ENCODE measurements around the gene SAT2. TPM values are rescaled to one million over a fixed set of nuclear protein-coding genes. Genes with fewer than 3 reads are reported as not detected.
A peak's percentile ranks its signal among the peaks of the same experiment; 100 is the strongest.

The SAT2 gene
- total and polyA plus RNA-seq, 2 of the 13 experiments (the other 11 are each of a cell fraction or from before 2014, with no cell fraction given), result 37.6 to 93.7 TPM

- TF ChIP-seq ZNF574 (CRISPR knock-in tag; IDR thresholded peaks at IDR 0.05) (peak; percentile 64), ZNF230 (CRISPR knock-in tag; IDR thresholded peaks at IDR 0.05) (no peak), ELK4 (CRISPR knock-in tag; IDR thresholded peaks at IDR 0.05; ENCODE audit: borderline replicate concordance) (no peak), HCFC1 (IDR thresholded peaks at IDR 0.05; ENCODE audit: low read depth, low read length) (no peak), ISX (CRISPR knock-in tag; conservative IDR thresholded peaks at IDR 0.05) (0 out of 2 replicates have a peak, but pooled peaks have one; percentile 34), SETDB1 (CRISPR knock-in tag; IDR thresholded peaks at IDR 0.05; ENCODE audit: borderline replicate concordance) (no peak), MATR3 (CRISPR knock-in tag; IDR thresholded peaks at IDR 0.05) (no peak), GPN1 (CRISPR knock-in tag; IDR thresholded peaks at IDR 0.05; ENCODE audit: borderline replicate concordance) (no peak), PBX3 (CRISPR knock-in tag; IDR thresholded peaks at IDR 0.05; ENCODE audit: borderline replicate concordance) (no peak), ETV6 (CRISPR knock-in tag; conservative IDR thresholded peaks at IDR 0.05) (0 out of 2 replicates have a peak, but pooled peaks have one; percentile 26), CEBPB (IDR thresholded peaks at IDR 0.05; ENCODE audit: borderline replicate concordance, low read depth, low read length) (no peak), ZNF333 (CRISPR knock-in tag; IDR thresholded peaks at IDR 0.05; ENCODE audit: borderline replicate concordance) (0 out of 2 replicates have a peak, but pooled peaks have one; percentile 47), SP5 (CRISPR knock-in tag; IDR thresholded peaks at IDR 0.05; ENCODE audit: borderline replicate concordance, low read depth) (no peak), ZNF451 (CRISPR knock-in tag; IDR thresholded peaks at IDR 0.05) (no peak), KDM3A (CRISPR knock-in tag; IDR thresholded peaks at IDR 0.05; ENCODE audit: low read depth) (0 out of 2 replicates have a peak, but pooled peaks have one; percentile 47), FOXA1 (IDR thresholded peaks at IDR 0.05) (no peak), FOXA1 (CRISPR knock-in tag; IDR thresholded peaks at IDR 0.05) (no peak), TBP (CRISPR knock-in tag; IDR thresholded peaks at IDR 0.05) (no peak), POGK (CRISPR knock-in tag; conservative IDR thresholded peaks at IDR 0.05) (peak; percentile 43; the same call in 1 of the 2 replicates), ZC3H4 (CRISPR knock-in tag; IDR thresholded peaks at IDR 0.05; ENCODE audit: borderline replicate concordance) (no peak), KDM1A (CRISPR knock-in tag; IDR thresholded peaks at IDR 0.05) (no peak), ZNF772 (CRISPR knock-in tag; IDR thresholded peaks at IDR 0.05) (no peak), ZNF343 (CRISPR knock-in tag; IDR thresholded peaks at IDR 0.05) (no peak; the same call in 1 of the 2 replicates), SMYD3 (CRISPR knock-in tag; IDR thresholded peaks at IDR 0.05) (no peak)
Observed at GRCh38 chr17:7627250-7628121, at the start of gene SAT2 (continued).

All from HepG2 (cell line).